AG09309 (cell line): Measurements from ENCODE around the gene BMF.

Source experiments
- DNase-seq: peaks from one replicate; pipeline ENCODE4 v3.0.0-alpha.2; 2010; ENCODE audit warnings: low read depth
- H3K4me3 ChIP-seq: 2 replicates; pipeline ENCODE4 v1.5.1; 2011; ENCODE audit warnings: mild to moderate bottlenecking, low read depth, low read length, moderate library complexity; ENCODE audit not compliant: control insufficient read depth
- CTCF ChIP-seq: IDR thresholded peaks from 2 replicates; pipeline ENCODE4 v1.5.1; 2011; ENCODE audit warnings: mild to moderate bottlenecking, low read depth, low read length, inconsistent platforms; ENCODE audit not compliant: insufficient read depth, control insufficient read depth; ENCODE audit errors: missing control alignments

Gene BMF

DNA sequence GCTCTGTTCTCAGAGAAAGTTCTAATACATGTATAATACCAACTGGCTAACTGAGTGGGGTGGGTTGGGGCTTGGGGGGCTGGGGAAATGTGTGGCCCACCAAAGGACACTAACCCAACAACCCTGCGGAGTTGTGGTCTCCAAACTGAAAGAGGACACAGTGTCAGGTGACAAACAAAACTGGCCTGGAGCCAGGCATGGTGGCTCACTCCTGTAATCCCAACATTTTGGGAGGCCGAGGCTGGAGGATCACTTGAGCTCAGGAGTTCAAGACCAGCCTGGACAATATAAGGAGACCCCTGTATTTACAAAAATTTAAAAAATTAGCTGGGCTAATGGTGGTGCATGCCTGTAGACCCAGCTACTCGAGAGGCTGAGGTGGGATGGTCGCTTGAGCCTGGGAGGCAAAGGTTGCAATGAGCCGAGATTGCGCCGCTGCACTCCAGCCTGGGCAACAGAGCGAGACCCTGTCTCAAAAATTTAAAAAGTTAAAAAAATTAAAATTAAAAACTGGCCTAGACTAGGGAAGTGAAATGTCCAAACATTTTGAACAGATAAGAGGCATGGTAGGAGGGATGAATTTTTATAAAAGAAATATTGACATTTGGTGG lies 38.0 kb downstream of the BMF start:
- H3K4me3 ChIP-seq = no peak overlapping the region
- no peak for TF ChIP-seq CTCF
- DNase-seq = no peak

DNA sequence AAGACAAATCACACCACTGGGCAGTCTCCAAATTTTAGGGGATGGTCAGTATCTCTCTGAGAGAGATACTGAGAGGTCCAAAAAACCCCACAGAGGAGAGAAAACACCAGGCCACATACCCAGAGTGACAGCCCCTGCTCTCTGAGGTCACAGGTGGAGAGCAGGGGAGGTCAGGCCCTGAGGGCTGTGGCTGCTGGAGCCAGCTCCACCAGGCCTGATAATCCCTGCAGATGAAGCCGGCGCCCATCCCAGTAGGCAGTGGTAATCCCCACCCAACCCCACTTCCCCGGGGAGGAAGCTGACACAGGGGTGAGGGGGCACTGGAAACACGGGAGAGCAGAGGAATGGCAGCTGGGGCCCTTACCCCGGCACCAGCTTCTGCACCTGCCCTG lies 38.5 kb downstream of the BMF start:
- TF ChIP-seq CTCF = no peak
- H3K4me3 ChIP-seq = no peak overlapping the region
- no peak for DNase-seq

DNA sequence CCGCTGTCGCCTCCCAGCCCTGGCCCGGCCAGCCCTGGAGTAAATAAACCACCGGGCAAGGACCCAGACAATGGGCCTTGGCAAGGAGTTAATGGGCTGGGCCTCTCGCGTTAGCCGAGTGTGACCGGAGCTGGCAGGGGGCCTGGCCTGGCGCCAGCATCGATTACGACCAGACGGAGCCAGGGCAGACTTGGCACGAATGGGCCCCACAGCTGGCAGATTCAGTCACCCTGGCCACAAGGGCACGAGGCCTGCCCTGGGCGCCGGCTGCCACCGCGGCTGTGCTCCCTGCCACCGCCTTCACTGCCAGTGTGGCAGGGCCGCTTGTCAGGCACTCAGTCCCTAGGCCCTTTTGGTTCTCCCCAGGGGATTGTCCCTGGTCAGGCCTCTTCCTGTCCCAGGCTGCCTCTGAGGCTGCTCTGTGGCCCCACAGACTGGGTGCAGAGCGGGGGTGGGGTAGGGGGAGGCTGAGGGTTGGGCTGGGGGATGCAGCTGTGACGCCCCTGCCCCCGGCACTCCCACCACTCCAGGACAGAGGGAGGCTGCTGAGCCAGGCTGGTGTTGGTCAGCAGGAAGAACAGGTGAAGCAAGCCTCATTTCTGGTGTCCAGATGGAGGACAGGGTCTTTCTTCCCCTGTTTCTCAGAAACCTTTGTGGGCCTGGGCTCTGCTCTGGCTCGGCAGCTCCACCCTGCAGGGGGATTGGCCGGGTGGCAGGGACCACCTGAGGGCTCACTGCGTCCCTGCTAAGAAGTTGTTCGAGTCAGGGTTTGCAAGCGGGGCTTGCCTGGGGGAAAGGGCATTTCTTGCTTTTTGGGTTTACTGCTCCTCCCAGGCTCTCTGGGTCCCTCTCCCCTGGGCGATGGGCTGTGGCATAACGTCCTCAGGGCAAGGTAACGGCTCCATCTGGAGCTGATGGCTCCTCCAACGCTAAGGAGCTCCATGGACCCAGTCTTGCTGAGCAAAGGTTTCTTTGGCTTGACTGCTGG lies 39.2 kb downstream of the BMF start:
- H3K4me3 ChIP-seq = no peak overlapping the region
- no peak for TF ChIP-seq CTCF
- DNase-seq = no peak

DNA sequence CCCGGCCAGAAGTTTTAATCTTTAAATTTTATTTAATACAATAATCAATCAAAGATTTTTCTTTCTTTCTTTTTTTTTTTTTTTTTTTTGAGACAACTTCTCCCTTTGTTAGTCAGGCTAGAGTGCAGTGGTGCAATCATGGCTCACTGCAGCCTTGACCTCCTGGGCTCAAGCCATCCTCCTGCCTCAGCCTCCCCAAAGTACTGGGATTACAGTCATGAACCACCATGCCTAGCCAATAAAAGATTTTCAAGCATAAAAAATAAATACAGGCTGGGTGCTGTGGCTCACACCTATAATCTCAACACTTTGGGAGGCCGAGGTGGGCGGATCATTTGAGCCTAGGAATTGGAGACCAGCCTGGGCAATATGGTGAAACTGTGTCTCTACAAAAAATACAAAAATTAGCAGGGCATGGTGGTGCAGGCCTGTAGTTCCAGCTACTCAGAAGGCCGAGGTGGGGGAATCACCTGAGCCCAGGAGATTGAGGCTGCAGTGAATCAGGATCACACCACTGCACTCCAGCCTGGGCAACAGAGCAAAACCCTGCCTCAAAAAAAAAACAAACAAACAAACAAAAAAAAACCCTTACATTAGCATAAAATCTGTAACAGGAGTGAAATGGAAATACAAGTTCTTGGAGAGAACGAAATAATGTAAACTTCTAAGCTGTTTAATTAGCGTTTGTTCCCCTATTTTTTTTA lies 40.6 kb downstream of the BMF start:
- DNase-seq = no peak
- H3K4me3 ChIP-seq = no peak overlapping the region
- no peak for TF ChIP-seq CTCF

DNA sequence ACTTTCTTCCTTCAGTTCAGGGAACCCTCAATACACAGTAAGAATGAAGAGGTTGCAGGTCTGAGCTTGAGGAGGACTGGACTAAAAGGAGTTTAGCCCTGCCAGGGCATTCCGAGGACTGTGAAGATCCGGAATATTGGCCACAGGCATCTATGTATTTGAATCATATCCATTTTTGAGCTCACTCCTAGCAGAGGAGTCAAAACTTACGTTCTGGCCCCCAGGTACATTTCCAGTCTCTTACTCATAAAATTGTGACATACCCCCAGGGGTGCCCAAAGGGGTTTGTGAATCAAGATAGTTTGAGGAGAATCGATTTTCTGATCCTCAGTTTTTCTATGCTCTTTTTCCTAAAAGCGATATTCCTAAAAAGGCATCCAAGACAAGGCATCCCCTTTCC lies 42.1 kb downstream of the BMF start:
- no peak for DNase-seq
- TF ChIP-seq CTCF = no peak
- H3K4me3 ChIP-seq = no peak overlapping the region

DNA sequence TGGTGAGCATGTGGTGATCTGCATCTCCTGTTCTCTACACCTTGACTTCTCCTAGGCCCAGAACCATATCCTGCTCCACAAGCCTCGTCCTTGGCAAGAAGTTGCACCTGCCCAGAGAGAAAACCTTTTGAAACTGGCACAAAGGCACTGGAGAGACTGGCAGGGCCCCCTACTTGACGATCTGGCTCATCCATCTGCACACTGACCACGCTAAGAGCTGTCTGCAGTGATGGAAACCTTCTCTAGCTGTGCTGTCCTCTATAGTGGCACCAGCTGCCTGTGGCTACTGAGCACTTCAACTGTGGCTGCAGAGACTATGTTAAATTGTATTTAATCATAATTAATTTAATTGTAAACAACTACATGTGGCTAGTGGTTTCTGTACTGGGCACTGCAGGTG lies 43.5 kb downstream of the BMF start:
- H3K4me3 ChIP-seq = no peak overlapping the region
- no peak for DNase-seq
- no peak for TF ChIP-seq CTCF
